GM18868 (cell line): ENCODE measurements around the gene LPXN.
A peak's percentile ranks its signal among the peaks of the same experiment; 100 is the strongest.
"Not testable (repeated sequence)": the region's sequence is repeated elsewhere in the genome, so short reads cannot be mapped to it uniquely, and the experiment has no call there.

ENCODE experiments used
- ATAC-seq: cut with Tn5 transposase; IDR thresholded peaks from one replicate; pipeline ENCODE4 v1.9.1; 2021; ENCODE audit warnings: mild to moderate bottlenecking, moderate library complexity; ENCODE audit not compliant: unreplicated experiment

LPXN gene

DNA sequence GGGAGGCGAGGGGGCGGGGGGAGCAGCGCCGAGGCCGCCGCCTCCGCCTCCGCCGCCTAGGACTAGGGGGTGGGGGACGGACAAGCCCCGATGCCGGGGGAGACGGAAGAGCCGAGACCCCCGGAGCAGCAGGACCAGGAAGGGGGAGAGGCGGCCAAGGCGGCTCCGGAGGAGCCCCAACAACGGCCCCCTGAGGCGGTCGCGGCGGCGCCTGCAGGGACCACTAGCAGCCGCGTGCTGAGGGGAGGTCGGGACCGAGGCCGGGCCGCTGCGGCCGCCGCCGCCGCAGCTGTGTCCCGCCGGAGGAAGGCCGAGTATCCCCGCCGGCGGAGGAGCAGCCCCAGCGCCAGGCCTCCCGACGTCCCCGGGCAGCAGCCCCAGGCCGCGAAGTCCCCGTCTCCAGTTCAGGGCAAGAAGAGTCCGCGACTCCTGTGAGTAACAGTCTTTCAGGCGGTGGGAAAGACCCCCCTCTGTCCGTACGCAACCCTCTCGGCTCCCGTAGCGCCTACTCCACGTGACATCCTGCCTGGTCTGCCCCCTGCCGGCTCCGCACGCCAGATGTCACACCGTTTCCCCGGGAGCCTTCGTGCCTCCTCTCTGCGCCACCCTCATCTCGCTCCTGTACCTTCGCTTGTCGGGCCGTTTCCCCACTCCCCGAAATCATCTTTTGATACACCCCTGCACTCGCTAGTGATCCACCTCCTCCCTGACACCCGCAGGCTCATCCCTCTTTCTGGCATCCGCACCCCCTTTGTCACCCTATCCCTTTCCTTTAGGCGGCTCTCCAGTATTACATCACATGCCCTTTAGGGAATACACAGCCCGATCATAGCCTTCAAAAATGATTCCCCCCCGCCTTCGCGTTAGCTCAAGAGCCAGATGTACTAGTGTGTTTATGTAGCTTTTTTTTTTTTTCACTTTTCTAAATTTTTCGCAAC, 3.8 kb upstream of the LPXN start:
- peak; percentile 43 for ATAC-seq

DNA sequence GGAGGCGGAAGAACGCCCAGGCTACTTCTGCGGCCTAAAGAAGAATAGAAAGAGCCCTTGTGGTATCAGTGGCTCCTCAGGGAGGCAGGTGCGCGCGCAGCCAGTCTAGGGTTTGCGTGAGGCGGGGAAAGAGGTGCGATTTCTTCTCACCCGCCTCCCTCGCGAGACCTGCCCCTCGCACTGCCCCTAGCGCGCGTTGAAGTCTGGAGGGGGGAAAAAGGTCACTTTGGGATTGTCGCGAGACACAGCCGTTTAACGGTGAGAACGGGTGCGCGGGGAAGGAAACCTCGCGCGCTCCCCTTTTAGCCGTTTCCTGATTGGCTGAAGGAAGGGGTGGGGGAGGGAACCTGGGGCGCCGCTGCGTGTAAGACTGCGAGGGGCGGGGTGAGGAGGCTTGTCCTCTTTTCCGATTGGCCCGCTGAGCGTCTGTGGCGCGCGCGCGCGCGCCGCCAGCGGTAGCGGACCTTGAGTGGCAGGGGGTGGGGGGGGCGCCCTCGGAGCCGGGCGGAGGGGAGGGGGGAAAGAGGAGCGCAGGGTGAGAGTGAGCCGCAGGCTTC, 3.1 kb upstream of the LPXN start, which contains the start of gene ZFP91:
Gene ZFP91 (plus strand): TSS at position 429 of the 557 bp plus-strand sequence. CDS start 219 bp downstream, outside the sequence.
- ATAC-seq: peak; percentile 40

DNA sequence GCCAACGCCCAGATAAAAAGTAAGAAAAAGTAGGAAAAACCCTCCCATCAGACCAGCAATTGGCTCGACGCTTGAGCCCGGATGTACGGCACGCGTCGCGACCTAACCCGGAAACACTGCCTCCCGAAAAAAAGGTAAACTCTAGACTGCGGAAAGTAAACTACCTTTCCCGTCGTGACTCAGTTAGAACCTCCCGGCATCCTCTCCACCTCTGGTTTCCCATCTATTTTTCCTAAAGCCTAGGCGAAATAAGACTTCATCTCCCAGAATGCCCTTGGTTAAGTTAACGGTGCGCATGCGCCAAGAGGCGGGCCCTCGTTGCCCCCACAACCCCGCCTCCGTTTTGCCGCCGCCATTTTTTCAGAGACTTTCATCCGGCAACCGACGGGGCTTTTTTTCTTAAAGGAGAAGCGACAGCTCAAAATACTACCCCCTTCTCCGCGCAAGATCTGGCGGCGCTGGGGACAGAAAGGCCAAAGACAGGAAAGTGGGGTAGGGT, 2.5 kb upstream of the LPXN start:
- no peak for ATAC-seq

DNA sequence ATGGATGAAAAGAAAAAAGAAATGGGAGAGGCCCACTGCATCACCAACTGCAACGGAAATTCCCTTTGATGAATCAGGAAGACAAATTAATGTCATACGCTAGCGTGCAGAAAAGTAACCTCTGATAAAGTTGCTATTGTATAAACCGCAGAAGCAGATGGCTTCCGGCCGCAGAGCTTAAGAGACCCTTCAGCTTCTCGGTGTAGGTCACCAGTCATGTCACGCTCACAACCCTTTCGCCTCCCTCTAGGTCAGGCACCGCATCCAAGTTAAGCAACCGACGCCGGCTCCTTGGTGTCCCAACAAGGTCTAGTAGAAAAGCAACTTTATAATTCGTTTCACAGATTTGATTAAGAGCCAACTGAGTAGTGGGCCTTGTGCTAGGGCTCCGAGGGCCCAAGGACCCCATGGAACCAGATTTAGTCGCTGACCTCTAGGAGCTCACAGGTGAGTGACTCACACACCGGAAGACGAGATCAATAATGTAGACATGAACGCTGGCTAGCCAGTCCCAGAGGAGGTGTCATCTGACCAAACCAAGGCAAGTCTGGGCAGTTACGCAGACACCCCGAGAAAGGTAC, 2.0 kb upstream of the LPXN start:
- peak; percentile 42 for ATAC-seq

DNA sequence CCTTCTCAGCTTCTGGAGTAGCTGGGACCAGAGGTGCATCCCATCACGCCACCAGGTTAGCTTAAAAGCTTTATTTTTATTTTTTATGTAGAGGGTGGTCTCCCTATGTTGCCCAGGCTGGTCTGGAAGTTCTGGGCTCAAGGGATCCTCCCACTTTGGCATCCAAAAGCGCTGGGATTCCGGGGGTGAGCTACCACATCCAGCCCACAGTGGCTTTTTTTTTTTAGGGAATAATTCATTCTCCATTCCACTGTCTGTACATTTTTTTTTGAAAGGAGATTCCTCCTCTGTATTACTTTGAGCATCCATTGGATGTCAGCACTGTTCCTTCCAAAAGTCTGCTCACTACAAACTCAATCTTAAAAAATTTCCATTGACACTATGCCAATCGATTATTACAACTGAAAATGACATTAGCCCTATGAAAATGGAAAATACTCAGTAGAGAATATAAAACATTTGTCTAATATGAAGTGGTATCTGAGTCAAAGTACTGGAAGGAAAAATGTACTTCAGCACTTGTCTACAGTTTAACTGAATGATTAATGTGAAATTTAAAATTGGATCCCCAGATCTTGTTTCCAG, 1.3 kb upstream of the LPXN start:
- ATAC-seq: no peak

DNA sequence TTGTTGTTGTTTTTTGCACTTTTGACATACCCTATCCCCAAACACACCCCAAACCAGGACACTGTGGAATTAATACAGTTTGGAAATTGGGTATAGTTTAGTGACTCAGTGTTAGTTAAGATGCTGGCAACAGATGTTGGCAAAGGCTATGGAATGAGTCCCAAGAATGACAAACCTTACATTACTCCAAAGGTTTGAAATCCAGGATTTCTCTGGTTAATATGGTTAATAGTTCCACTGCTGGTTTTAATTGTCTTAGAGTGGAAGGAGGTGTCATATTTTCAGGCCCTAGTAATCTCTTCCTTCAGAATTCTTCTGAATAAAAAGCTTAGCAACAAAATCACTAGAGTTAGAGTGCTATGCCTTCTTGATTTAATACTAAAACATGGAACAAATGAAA, 775 bp downstream of the LPXN start:
- ATAC-seq: no peak

DNA sequence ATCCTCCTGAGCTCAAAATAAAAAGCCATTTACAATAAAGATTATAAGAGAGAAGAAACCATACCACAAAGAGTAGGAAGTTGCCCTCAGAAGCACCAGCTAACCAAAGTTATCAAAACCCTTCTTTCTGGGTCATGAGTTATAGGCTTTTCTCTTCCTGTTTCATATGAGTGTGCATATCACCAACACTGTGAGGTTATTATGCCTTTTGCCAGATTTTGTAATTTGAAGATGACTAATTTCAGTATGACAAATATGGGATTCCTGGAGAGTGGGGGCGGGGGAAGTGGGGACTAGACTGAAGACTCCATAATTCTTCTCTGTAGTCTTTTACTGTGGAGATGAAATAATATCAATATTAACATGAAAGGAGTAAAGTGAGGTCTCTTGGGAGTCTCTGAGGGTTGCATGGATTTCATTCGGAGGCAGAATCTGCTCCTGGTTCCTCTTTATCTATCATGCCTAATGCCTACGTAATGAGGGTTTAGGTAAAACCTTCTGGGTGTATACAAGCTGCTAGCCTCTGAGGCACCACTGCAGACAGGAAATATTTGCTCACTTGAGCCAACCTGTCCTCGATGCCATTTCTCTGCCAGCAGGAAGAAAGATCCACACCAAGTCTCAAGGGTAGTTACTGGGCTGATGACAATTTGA, 2.1 kb downstream of the LPXN start:
- peak; percentile 40 for ATAC-seq

DNA sequence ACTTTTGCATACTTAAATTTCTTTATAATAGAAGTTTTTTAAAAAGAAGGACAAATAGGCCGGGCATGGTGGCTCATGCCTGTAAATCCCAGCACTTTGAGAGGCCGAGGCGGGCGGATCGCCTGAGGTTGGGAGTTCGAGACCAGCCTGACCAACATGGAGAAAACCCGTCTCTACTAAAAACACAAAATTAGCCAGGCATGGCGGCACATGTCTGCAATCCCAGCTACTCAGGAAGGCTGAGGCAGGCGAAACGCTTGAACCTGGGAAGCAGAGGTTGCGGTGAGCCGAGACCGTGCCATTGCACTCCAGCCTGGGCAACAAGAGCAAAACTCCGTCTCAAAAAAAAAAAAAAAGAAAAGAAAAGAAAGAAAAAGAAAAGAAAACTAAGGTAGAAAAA, 2.8 kb downstream of the LPXN start:
- ATAC-seq: not testable (repeated sequence)

DNA sequence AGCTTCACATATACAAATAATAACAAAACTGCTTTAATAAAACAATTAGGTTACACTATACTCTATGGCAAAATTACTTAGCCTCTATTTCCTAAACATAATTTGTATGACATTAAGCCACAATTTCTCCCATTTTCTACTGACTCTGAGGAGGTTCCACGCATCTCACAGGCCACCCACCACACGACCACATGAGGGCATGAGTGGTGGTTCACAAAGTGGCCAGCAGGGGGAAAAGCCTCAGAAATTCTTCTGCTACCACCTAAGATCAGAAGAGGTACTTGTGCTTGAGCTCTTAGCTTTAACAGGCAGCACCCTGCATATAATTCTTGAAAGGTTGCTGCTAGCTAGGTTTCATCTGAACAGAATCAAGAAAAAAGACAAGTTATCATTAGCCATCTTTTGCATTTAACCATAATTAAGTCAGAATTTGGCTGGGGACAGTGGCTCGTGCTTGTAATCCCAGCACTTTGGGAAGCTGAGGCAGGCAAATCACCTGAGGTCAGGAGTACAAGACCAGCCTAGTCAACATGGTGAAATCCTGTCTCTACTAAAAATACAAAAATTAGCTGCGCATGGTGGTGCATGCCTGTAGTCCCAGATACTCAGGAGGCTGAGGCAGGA, 7.7 kb downstream of the LPXN start:
- peak; percentile 98 for ATAC-seq

DNA sequence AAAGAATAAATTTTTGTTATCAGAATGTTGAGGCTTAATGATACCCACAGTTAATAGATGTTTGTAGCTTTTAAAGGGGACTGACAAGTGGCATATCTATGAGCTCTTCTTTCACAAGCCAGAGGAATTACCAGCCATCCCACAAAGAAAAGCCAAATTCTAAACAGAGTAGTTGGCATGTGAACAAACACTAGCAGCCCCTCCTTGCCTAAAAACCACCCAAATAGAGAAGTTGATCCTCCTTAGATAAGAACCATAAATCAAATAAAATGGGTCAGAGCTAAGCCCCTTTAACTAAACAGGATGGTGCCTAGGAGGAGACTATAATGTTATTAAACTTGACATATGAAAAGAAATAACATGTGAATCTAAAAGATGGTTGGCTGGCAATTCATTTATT, 11.4 kb downstream of the LPXN start:
- ATAC-seq: no peak

DNA sequence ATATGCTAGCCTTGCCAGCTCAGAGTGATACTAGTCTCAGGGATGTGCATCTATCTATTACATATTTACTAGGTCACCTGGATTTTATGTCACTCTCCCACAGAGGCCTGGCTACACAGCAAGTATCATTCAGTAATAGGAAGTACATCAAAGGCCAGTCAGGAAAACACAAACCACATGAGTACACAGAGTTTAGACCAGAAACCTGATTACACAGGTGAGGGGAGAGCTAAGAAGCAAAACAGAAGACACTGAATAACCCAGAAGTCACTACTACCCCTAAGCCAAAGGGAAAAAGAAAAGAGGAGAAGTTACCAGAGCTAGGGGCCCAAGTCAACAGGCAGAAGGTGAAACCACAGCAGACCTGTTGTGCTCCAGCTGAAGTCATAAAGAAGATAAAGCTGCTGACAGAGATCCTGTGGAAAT, 13.3 kb downstream of the LPXN start:
- no peak for ATAC-seq

DNA sequence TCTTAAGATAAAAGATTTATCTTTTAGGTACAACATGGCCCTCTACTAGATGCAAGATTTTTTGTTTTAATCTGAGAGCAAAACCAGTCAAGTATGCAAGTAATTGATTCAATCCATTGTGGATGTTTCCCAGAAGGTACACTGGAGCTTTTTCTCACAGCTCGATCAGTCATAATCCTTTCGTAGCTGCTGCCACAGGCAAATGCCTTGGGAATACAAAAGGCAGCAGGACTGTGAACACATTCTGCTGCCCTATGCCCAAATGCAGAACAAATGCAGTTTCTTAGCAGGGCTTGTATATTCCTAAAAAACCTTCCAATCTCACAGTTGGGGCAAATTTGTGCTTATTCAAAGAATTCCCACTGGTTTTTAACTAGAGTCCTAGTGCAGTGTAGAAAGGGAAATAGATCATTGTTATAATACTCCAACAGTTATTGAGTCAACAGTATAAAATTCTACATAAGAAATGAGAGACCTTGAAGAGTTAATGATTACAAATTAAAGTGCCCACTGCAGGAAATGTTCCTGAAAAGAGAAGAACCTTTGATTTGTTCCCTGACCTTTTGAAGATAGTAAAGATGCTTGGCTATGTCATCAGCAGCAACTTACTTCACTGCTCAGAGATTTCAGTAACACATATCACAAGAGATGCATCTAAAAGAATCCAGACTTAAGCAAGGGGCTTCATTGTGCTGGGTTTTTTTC, 14.1 kb downstream of the LPXN start:
- no peak for ATAC-seq

DNA sequence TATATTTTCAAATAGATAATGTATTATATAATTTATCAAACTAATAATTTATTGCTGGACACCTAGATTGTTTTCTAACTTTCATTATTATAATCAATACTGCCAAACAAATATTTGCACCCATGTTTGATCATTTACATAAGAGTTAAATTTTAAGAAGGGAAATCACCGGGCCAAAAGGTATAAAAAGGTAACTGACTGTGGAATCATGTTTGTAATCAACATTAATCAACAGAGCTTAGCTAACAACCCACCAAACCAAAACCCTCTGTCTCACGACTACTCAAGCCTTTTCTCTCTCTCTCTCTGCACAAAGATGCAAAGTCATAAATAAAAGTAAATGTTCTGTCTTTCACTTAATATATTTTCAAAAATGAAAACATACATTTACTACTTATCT, 14.8 kb downstream of the LPXN start:
- ATAC-seq: no peak

DNA sequence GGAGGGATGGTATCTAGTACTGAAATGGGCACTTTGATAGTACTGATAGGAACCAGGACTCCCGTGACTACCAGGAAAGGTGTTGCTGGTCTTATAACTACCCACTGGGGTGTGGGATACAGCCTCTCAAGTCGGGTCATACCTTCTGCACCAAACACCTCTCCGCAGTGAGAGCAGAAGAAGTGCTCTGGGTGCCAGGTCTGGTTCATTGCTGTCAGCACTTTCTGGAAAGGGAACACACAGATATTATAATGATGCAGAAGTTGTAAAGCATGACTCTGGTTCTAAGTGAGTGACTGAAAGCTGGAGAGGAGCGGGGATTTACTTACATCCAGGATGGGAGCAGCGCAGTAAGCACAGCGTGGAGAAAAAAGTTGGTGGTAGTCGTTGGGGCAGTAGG, 26.0 kb downstream of the LPXN start:
- ATAC-seq: no peak

DNA sequence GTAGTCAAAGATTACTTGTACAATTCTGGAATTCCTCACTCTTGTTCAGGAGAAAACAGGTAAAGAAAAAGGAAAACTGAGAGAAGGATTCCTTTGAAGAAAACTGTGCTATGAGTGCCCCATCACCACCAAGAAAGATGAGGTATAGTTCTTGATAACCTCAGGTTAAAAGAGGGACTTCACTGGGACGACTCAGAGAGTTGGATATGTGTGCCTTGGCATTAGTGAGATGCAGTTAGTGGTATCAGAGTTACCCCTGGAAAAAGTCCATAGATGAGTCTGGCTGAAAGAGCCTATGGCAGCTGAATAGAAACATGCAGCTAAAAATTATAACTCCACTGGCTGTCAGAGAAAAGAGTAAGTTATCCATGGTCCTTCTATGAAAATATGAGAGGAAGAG, 28.8 kb downstream of the LPXN start:
- ATAC-seq: no peak

DNA sequence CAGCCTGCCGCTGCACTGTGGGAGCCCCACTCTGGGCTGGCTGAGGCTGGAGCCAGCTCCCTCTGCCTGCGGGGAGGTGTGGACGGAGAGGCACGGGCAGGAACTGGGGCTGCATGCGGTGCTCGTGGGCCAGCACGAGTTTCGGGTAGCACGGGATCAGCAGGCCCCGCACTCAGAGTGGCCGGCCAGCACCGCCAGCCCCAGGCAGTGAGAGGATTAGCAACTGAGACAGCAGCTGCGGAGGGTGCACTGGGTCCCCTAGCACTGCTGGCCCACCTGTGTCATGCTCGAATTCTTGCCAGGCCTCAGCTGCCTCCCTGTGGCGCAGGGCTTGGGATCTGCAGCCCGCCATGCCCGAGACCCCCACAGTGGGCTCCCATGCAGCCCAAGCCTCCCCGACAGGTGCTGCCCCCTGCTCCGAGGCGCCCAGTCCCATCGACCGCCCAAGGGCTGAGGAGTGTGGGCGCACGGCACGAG, 43.8 kb downstream of the LPXN start:
- no peak for ATAC-seq

DNA sequence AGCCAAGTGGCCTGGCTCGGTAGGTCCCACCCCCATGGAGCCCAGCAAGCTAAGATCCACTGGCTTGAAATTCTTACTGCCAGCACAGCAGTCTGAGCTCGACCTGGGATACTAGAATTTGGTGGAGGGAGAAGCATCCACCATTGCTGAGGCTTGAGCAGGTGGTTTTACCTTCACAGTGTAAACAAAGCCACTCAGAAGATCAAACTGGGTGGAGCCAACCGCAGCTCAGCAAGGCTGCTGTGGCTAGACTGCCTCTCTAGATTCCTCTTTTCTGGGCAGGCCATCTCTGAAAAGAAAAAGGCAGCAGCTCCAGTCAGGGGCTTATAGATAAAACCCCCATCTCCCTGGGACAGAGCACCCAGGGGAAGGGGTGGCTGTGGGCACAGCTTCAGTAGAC, 45.4 kb downstream of the LPXN start:
- no peak for ATAC-seq

DNA sequence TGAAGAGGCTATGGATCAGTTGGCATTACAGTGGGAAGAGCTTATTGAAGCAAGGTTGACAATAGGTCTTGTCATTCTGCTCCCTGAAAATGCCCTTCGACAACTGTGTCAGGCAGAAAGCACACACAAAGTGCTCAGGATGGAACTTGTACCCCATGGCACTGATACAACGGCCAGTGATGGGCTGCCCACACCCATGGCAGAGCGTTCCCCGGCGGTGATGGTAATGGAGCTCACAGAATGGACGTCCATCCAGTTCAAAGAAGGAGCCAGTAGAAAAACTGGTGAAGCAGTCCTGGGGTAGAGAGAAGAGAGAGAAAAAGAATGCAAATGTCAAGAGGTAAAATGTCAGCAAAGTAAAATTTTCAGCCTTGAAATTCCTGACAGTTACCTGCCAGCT, 48.2 kb downstream of the LPXN start:
- no peak for ATAC-seq

DNA sequence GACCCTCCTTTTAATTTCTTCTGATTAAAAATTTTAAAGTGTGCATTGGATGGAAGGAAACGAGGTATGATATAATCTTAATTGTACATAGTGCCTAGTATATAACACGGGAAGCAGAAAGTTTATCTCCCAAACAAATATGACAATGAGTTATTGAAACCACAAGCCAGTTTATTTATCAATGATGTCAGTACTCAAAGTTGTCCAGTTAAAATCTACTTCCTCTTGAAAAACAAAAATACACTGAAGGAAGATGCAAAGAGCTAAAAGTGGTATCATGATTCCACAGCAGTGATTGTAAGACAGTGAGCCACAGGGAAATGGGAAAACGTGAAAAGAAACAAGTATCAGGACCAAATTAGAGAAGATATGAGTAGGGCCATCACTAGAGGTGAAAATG, 48.9 kb downstream of the LPXN start:
- no peak for ATAC-seq
